Left colon (tissue), 2 donors: ENCODE measurements around the gene AP5M1. TPM values are rescaled to one million over a fixed set of nuclear protein-coding genes. Genes with fewer than 3 reads are reported as not detected.
A peak's percentile ranks its signal among the peaks of the same experiment; 100 is the strongest.
"Not testable (repeated sequence)": the region's sequence is repeated elsewhere in the genome, so short reads cannot be mapped to it uniquely, and the experiment has no call there.

Experiments
- ATAC-seq: fragments of 200-7000 bp; cut with Tn5 transposase; one replicate; pipeline ENCODE4 v1.9.1; 2020; ENCODE audit warnings: mild to moderate bottlenecking, moderate library complexity
- DNase-seq, 2 donors: peaks; one replicate each; pipeline ENCODE4 v3.0.0-alpha.2; 2020
- intact Hi-C, 2 donors: fragments of 100-400 bp; cut with DNase I in 1 of 2; cut with micrococcal nuclease in 1 of 2; formaldehyde crosslinking; loops; one replicate each; pipeline versions ENCODE4 v1.11.2 to v1.14.0; 2022; cut with DNase I, micrococcal nuclease
- long read RNA-seq: library from polyadenylated mRNA; unstranded; transcript quantifications from one replicate; pipeline ENCODE4 v2.0.0, GENCODE V29; 2021
- total RNA-seq, 2 donors: library from RNA; stranded (reverse); fragmentation: NEBNext Ultra II Directional; extraction: Animal tissue kit (Norgen Biotek cat#: 25700); gene quantifications; one replicate each; pipeline ENCODE4 v1.2.1, GENCODE V29; 2021
- donor health status: DM: no; HTN: no; CAD: no.
- donor health status: DM: yes; HTN: yes; CAD: no.

Gene AP5M1, protein sequence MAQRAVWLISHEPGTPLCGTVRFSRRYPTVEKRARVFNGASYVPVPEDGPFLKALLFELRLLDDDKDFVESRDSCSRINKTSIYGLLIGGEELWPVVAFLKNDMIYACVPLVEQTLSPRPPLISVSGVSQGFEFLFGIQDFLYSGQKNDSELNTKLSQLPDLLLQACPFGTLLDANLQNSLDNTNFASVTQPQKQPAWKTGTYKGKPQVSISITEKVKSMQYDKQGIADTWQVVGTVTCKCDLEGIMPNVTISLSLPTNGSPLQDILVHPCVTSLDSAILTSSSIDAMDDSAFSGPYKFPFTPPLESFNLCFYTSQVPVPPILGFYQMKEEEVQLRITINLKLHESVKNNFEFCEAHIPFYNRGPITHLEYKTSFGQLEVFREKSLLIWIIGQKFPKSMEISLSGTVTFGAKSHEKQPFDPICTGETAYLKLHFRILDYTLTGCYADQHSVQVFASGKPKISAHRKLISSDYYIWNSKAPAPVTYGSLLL
- 10 to 100 TPM; 88.2 to 92.9 TPM for total RNA-seq
- long read RNA-seq, full-length matches to known transcripts = 87 of 106 reads
- long read RNA-seq, partial matches to known transcripts = 11 of 106 reads
- long read RNA-seq, other reads (novel, unspliced or antisense) = 8 of 106 reads

DNA sequence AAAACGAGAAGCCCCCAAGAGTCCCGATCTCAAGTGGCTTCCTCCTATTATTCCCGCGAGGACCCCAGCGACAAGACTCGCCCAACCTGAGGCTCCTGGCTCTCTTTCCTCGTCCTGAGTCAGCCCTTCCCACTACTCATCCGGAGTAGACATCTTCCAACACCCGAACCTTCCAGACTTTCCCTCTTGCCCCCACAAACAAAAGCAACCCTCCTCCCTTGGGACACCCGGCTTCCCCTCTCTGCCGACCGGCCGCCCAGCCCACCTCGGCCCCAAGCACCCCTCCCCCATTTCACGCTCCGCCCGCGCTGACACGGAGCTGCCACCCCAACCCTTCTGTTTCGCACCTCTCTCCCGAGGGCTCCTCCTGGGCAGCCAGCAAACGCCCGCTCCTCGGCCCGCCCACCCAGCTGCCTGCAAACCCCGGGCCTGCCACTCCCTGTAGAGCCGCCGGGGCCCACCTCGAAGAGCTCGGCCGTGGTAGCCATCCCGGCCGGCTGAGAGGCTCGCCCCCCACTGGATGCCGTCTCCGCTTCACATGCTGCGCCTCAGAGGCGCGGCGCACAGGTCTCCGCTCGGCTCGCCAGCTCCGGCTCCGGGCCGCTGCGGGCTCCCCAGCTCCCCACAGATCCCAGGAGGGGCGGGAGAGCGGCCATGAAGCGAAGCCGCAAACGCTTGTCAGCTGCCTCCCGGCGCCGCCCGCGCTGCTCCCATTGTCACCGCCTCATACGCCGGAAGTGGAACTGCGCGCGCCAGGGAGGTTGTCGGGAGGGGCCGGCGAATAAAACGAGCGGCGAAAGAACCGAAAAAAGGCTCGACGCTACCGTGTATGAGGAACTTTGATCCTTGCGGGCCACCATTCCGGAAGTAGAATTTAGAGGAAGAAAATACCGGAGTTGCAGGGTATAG lies at the start of gene AP5M1, which contains the start of gene EXOC5:
Gene AP5M1, plus strand, starts transcription at position 811 of the 909 bp plus-strand sequence. CDS start 344 bp downstream, outside the sequence.
Gene EXOC5, minus strand, starts transcription at position 745 of the 909 bp plus-strand sequence. Its CDS starts 257 bp downstream, at position 488.
- intact Hi-C loops = no loop called here
- DNase-seq = peak; percentile 94 to 95
- ATAC-seq = peak; percentile 90

DNA sequence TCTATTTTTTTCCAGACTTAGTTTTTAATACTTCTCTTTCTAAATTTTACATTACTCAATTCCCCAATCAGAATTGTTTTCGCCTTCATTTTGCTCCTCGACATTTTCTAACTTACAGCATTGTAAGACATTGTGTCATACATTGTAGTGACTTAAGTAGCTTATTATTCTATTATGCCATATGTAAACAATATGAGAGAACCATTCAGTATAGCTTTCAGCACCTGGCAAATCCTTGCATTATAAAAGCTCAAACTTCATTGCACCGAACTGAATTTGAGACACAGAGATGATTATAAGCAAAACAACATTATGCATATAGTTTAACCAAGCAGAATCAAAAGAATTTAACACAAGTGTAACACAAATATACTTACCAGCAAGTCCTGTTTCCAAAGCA lies 46.8 kb upstream of the AP5M1 start:
- intact Hi-C loops = no loop called here
- no peak for DNase-seq
- no peak for ATAC-seq

DNA sequence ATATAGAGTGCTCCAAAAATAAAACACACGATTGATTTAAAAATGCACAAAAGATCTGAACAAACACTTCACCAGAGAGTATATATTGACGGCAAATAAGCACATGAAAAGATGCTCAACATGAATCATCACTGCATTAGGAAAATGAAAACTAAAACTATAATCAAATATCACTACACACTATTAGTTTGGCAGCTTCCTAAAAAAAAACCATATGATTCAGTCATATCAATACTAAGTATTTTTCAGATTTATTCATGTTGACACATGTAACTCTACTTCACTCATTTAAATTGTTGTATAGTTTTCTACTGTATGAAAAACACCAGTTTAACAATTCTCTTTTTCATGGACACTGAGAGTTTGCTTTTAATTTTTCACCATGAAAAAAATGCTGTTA lies 41.7 kb upstream of the AP5M1 start:
- intact Hi-C loops = no loop called here
- DNase-seq (no peak), ATAC-seq (no peak)

DNA sequence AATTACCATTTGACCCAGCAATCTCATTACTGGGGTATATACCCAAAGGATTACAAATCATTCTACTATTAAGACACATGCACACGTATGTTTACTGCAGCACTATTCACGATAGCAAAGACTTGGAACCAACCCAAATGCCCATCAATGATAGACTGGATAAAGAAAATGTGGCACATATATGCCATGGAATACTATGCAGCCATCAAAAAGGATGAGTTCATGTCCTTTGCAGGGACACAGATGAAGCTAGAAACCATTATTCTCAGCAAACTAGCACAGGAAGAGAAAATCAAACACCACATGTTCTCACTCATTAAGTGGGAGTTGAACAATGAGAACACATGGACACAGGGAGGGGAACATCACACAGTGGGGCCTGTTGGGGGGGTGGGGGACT lies 40.5 kb upstream of the AP5M1 start:
- DNase-seq, ATAC-seq, intact Hi-C loops: not testable (repeated sequence)

DNA sequence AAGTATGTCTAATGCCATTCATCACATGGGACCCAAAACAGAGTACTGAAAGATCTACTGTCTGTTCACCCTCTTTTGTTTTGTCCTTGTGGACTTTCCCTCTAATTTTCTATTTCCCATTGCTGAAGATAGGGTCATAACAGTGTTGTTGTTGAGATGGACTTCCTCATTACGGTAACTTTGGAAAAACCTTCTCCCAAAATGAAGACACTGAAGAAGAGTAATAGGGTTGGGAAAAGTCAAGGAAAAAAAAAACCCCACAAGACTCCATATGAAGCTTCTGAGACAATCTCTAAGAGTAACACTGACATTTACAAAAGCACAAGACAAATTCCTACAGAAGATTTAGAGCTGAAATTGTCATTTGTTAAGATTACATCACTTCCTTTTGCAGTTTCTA lies 36.8 kb upstream of the AP5M1 start:
- DNase-seq (no peak), ATAC-seq (no peak)
- intact Hi-C loops = no loop called here

DNA sequence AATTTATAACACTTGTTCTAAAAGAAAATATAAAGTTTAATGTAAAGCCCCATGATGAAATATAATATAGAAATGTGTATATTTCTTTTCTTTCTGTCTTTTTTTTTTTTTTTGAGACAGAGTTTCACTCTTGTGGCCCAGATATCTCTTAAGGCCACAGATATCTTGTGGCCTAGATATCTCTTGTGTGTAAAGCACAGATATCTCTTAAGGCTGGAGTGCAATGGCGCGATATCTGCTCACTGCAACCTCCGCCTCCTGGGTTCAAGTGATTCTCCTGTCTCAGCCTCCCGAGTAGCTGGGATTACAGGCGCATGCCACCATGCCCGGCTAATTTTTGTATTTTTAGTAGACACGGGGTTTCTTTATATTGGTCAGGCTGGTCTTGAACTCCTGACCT lies 28.7 kb upstream of the AP5M1 start:
- ATAC-seq, DNase-seq, intact Hi-C loops: not testable (repeated sequence)

DNA sequence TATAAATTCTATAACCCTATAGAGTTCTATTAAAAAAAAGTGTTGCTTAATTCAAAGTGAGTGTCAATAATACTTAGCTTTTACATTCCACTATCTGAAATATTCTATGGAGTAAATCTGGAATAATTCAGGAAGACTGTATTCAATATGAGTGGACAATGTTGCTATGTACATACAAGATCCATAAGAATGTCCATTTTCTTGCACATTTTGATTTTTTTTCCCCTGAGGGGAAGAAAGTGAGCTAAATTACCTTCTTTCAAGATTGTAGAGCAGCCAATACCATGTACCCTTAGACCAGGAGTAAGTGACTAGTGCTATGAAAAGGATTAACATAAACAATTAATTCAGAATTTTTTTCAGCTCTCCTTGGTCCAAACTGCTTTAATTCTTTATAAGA lies 25.5 kb upstream of the AP5M1 start:
- intact Hi-C loops = no loop called here
- no peak for ATAC-seq
- DNase-seq = no peak

DNA sequence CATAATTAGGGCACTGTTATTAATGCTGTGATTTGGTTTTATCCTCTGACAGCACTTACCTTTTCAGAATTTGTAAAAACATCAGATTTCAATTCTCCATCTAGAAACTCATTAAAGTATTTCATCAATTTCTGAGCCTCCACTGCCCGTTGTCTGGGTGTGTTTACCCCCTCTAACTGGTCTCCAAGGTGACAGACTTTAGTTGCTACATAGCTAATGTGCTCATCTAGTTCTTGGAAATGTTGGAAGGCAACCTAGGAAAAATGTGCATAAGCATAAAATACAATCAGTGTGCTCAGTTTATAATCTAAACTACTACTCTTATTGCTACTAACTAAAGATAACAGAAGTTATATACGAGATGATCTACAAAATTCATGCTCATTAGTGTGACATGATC lies 24.7 kb upstream of the AP5M1 start:
- no peak for ATAC-seq
- DNase-seq = no peak
- intact Hi-C loops = no loop called here

DNA sequence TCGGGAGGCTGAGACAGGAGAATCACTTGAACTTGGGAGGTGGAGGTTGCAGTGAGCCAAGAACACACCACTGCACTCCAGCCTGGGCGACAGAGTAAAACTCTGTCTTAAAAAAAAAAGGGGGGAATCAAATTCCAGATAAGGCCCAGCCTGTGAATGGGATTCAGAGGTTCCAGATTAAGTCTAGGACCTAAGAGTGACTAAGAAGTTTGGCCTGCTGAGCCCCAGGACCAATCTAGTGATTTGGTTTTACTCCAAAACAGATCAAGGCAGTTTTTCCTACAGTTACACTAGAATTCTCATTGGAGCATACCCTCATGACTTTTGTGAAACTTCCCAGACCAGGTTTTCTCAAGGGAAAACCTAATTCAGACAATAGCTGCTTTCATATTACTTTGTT lies 22.8 kb upstream of the AP5M1 start:
- DNase-seq (no peak), ATAC-seq (no peak)
- intact Hi-C loops = no loop called here

DNA sequence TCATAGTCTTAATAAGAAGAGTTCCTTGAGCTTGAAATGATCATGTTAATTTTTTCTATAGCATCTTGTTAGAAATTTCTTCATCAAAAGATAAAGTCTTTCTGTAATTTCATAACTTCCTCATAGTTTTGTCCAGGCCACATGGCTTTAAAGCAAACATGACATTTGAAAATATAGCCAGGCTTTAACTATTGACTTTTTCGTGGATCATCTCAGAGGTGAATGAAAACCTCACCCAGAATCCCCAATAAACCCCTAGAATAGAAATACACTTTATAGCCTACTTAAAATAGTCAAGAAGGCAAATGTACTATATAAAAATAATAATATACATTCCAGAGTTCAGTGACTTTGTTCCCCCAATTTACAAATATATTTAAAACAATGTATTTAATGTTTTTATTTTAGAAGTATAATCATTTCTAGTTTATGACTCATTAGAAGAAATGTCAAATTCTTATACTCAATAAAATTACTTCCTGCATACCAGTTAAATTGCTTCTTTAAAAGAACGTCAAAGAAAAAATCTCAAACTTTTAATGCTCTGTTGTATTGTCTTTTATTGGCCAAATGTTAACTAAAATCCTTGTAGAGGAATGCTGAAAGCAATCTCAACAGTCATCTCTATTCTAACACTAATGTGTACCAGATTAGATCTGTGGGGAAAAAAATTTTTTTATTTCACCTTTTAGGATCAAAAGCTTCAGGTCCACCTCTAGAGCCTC lies 21.7 kb upstream of the AP5M1 start:
- intact Hi-C loops = no loop called here
- DNase-seq (no peak), ATAC-seq (no peak)

DNA sequence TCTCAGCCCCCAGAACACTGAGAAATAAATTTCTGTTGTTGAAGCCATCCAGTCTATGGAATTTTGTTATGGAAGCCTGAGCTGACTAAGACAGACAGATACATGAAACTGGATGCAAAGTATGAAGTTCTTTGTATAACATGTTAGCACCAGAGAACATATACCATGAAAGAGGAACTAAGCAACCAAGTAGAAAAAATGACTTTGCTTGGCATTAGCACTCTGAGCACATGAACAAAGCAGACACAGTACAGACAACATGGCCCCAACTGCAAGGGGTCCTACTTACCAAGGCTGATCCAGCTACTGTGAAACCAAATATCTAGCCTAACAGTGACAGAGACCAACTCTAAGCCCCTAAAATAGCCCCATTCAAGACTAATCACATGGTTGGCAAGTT lies 13.9 kb upstream of the AP5M1 start:
- intact Hi-C loops = no loop called here
- ATAC-seq = no peak
- DNase-seq = no peak

DNA sequence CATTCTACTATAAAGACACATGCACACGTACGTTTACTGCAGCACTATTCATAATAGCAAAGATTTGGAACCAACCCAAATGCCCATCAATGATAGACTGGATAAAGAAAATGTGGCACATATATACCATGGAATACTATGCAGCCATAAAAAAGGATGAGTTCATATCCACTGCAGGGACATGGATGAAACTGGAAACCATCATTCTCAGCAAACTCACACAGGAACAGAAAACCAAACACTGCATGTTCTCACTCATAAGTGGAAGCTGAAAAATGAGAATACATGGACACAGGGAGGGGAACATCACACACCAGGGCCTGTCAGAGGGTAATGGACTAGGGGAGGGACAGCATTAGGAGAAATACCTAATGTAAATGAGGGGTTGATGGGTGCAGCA lies 10.6 kb upstream of the AP5M1 start:
- intact Hi-C loops, ATAC-seq, DNase-seq: not testable (repeated sequence)

DNA sequence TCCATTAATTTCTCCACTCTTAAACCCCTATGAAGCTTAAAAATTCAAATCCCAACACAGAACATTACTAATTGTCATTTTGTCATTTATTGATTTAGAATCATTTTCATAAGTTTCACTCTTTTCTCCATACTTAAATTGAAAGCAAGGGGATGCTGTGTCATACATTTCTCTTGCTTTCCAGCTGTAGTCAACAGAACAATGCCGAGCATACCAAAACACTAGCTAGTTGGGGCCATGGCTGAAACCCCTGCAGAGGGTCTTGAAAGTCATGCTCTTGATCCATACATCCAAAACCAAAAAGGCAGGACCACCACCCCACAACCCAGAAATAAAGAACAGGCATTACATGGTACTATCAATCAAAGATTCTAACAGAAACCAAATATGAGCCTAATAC lies 9.1 kb upstream of the AP5M1 start:
- ATAC-seq = no peak
- intact Hi-C loops = no loop called here

DNA sequence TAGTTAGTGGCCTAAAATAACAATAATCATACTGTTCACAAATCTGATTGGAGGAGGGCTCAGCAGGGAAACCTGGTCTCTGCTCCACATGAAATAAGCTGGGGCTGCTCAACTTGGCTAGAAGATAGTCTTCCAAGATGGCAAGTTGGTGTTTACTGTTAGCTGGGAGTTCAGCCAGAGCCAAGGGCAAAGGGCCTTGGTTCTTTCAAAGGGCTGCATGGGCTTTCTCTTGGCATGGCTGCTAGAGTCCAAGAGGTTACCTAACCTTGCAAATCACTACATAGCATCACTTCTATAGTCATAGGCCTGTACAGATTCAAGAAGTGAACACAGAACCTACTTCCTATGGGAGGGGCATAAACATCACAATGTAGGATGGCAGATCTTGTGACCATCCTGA lies 7.2 kb upstream of the AP5M1 start:
- no peak for DNase-seq
- intact Hi-C loops = no loop called here
- ATAC-seq = no peak

More for the DNA sequence above, 9.1 kb upstream of the AP5M1 start:
- DNase-seq = no peak

DNA sequence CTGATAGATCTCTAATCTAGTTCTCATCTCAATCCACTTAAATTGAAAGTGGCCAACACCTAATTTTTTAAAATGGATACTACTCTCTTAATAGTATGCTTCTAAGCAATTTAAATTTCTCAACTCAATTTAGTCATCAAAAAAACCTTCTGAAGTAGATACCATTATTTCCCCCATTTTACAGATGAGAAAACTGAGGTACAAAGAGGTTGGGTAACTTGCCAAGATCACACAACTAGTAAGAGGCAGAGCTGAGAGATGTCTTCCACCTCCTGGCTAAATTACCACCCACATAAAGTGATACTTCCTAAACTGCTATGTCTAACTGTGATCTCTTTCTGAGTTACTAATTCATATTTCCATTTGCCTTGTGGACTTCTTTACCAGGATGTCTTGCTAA lies 6.7 kb upstream of the AP5M1 start:
- intact Hi-C loops = no loop called here
- no peak for DNase-seq
- no peak for ATAC-seq

DNA sequence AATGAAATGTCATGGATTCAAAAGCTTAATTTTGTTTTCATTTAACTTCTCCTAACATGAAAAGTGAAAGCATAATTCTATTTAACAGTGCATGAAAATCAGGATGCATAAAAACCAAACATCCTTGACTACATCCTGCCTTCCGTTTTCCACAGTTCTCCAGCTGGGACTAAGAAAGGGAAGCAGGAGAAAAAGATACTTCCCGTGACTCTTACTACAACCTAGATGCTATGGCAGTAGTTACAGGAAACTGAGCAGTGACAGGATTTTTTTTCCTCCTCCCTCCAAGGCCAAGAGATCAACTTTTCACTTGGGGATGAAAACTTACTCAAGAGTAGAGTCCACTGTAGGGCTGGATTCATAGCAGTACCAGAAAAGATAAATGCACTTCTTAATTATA lies 2.7 kb upstream of the AP5M1 start:
- ATAC-seq = no peak
- no peak for DNase-seq
- intact Hi-C loops = no loop called here

DNA sequence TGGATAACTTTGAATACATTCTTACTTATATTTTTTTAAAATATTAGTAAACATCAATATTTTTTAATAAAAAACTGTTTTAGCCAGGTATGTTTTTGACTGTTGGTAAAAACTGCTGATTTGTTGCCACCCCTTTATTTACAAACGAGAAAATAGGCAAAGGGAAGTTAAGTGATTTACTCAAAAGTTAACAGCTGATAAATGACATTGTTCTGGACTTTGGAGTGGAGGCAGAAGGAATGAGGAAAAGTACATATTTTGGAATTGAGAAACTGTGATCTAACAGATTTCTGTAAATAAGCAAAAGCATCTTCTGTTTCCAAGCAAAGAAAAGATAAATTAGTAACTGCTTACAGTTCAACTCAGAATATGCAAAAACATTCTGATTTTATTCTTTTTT lies 4.5 kb downstream of the AP5M1 start:
- ATAC-seq = no peak
- DNase-seq = no peak
- intact Hi-C loops = no loop called here

DNA sequence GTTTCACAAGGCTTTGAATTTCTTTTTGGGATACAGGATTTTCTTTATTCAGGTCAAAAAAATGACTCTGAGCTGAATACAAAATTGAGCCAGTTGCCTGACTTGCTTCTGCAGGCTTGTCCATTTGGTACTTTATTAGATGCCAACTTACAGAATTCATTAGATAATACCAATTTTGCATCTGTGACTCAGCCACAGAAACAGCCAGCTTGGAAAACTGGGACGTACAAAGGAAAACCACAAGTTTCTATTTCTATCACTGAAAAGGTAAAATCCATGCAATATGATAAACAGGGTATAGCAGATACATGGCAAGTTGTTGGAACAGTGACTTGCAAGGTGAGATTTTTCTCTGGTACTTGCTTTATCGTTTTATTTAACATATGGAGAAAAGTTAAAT lies 5.8 kb downstream of the AP5M1 start:
- ATAC-seq (no peak), DNase-seq (no peak)
- intact Hi-C loops = no loop called here
